ENCODE results near the gene SEPHS1. TPM values are rescaled to one million over a fixed set of nuclear protein-coding genes. Genes with fewer than 3 reads are reported as not detected.

SEPHS1 gene
- total RNA-seq, 1 experiment from 2014 or later: 63.0 TPM

- H3K27ac ChIP-seq: no peak overlapping the region
- H3K9me2 ChIP-seq (ENCODE audit: insufficient read depth): no peaks in the 10 kb centered on the region
- H3F3A ChIP-seq (ENCODE audit: insufficient read depth, low read depth): peaks cover 4% of the 10 kb centered on the region; the same call in 1 of the 2 replicates
- no peak overlapping the region for H2AFZ ChIP-seq
- DNase-seq: no peak
- H3K4me3 ChIP-seq: no peak overlapping the region
- TF ChIP-seq CTCF (conservative IDR thresholded peaks at IDR 0.05) (no peak), EZH2 (IDR thresholded peaks at IDR 0.05; ENCODE audit: low read depth) (no peak)
- no peaks in the 10 kb centered on the region for H3K4me1 ChIP-seq (replicated peaks; ENCODE audit: insufficient read depth)
- CTCF ChIA-PET: interaction anchor here (0.6 to 0.8 kb wide), 3 partner anchors 12 to 41 kb away, joined by 5 to 10 read pairs (median 5); no protein-coding TSS in a partner anchor
- H3K27me3 ChIP-seq (ENCODE audit: insufficient read depth, low read depth): no peaks in the 10 kb centered on the region
- intact Hi-C loops (cut with micrococcal nuclease; ENCODE audit: unreplicated experiment): no loop called here
- H4K20me1 ChIP-seq (ENCODE audit: insufficient read depth): no peaks in the 10 kb centered on the region
- H3K79me2 ChIP-seq (ENCODE audit: low read depth): no peaks in the 10 kb centered on the region
- BruUV-seq (replicated peaks): no TSS peak
- POLR2A ChIA-PET (ENCODE audit: unreplicated experiment): interaction anchor here (0.6 kb wide), 1 partner anchor 1235 kb away, joined by 27 read pairs; no protein-coding TSS in a partner anchor
- no peaks in the 10 kb centered on the region for H3K36me3 ChIP-seq (ENCODE audit: low read depth)
- H3K9me3 ChIP-seq (ENCODE audit: insufficient read depth, low read depth): no peaks in the 10 kb centered on the region
- no peak overlapping the region for H3K4me2 ChIP-seq
Observed at GRCh38 chr10:13317474-13317873, 30.6 kb downstream of the SEPHS1 start.

- Histone ChIP-seq H3K4me1 (replicated peaks; ENCODE audit: insufficient read depth) (no peaks in the 10 kb centered on the region), H3F3A (ENCODE audit: insufficient read depth, low read depth) (peaks cover 4% of the 10 kb centered on the region; the same call in 1 of the 2 replicates), H3K27me3 (ENCODE audit: insufficient read depth, low read depth) (no peaks in the 10 kb centered on the region), H3K9me2 (ENCODE audit: insufficient read depth) (no peaks in the 10 kb centered on the region), H4K20me1 (ENCODE audit: insufficient read depth) (no peaks in the 10 kb centered on the region), H3K4me2 (no peak overlapping the region), H3K27ac (no peak overlapping the region), H3K9me3 (ENCODE audit: insufficient read depth, low read depth) (no peaks in the 10 kb centered on the region), H3K79me2 (ENCODE audit: low read depth) (no peaks in the 10 kb centered on the region), H3K36me3 (ENCODE audit: low read depth) (no peaks in the 10 kb centered on the region), H3K4me3 (no peak overlapping the region), H2AFZ (no peak overlapping the region)
- DNase-seq: no peak
- BruUV-seq (replicated peaks): no TSS peak
- ChIA-PET CTCF (interaction anchor here (0.6 kb wide), 1 partner anchor 33 kb away, joined by 10 read pairs; no protein-coding TSS in a partner anchor), POLR2A (ENCODE audit: unreplicated experiment) (no interaction called here)
- no peak for TF ChIP-seq CTCF (conservative IDR thresholded peaks at IDR 0.05)
- no peak for TF ChIP-seq EZH2 (IDR thresholded peaks at IDR 0.05; ENCODE audit: low read depth)
- intact Hi-C loops (cut with micrococcal nuclease; ENCODE audit: unreplicated experiment): no loop called here
Observed at GRCh38 chr10:13316635-13317311, 31.3 kb downstream of the SEPHS1 start.

GRCh38 chr10:13315361-13315760, 32.7 kb downstream of the SEPHS1 start:
- no peak for DNase-seq
- Histone ChIP-seq H3K27me3 (ENCODE audit: insufficient read depth, low read depth) (no peaks in the 10 kb centered on the region), H3K4me1 (replicated peaks; ENCODE audit: insufficient read depth) (no peaks in the 10 kb centered on the region), H3K79me2 (ENCODE audit: low read depth) (no peaks in the 10 kb centered on the region), H3K9me3 (ENCODE audit: insufficient read depth, low read depth) (no peaks in the 10 kb centered on the region), H4K20me1 (ENCODE audit: insufficient read depth) (no peaks in the 10 kb centered on the region), H3K9me2 (ENCODE audit: insufficient read depth) (no peaks in the 10 kb centered on the region), H2AFZ (no peak overlapping the region), H3K4me2 (no peak overlapping the region), H3K27ac (no peak overlapping the region), H3F3A (ENCODE audit: insufficient read depth, low read depth) (peaks cover 4% of the 10 kb centered on the region; the same call in 1 of the 2 replicates), H3K36me3 (ENCODE audit: low read depth) (no peaks in the 10 kb centered on the region), H3K4me3 (no peak overlapping the region)
- no TSS peak for BruUV-seq (replicated peaks)
- CTCF ChIA-PET: no interaction called here
- intact Hi-C loops (cut with micrococcal nuclease; ENCODE audit: unreplicated experiment): no loop called here
- TF ChIP-seq CTCF (conservative IDR thresholded peaks at IDR 0.05) (no peak), EZH2 (IDR thresholded peaks at IDR 0.05; ENCODE audit: low read depth) (no peak)
- POLR2A ChIA-PET (ENCODE audit: unreplicated experiment): no interaction called here
